HG02870 (cell line): ENCODE measurements around the gene SMIM36.
"Not testable (repeated sequence)": the region's sequence is repeated elsewhere in the genome, so short reads cannot be mapped to it uniquely, and the experiment has no call there.

Experiments
- ATAC-seq: cut with Tn5 transposase; IDR thresholded peaks from one replicate; pipeline ENCODE4 v1.9.1; 2021; ENCODE audit warnings: mild to moderate bottlenecking, moderate library complexity; ENCODE audit not compliant: unreplicated experiment

The SMIM36 gene

GRCh38 chr17:55417411-55418268 is 93.6 kb downstream of the SMIM36 start:
- ATAC-seq = no peak

GRCh38 chr17:55416470-55417052 is 94.7 kb downstream of the SMIM36 start:
- ATAC-seq = no peak

GRCh38 chr17:55416000-55416399 is 95.3 kb downstream of the SMIM36 start:
- ATAC-seq = no peak

- ATAC-seq = no peak
Observed at GRCh38 chr17:55414983-55415382, 96.3 kb downstream of the SMIM36 start.

- ATAC-seq = no peak
Observed at GRCh38 chr17:55413825-55414489, 97.3 kb downstream of the SMIM36 start.

- ATAC-seq = no peak
Observed at GRCh38 chr17:55411463-55411855, 99.8 kb downstream of the SMIM36 start.

GRCh38 chr17:55410722-55411462 is 100.4 kb downstream of the SMIM36 start:
- no peak for ATAC-seq

- ATAC-seq = no peak
Observed at GRCh38 chr17:55409030-55409800, 102.0 kb downstream of the SMIM36 start.

- no peak for ATAC-seq
Observed at GRCh38 chr17:55407641-55408566, 103.3 kb downstream of the SMIM36 start.

GRCh38 chr17:55405600-55405999 is 105.7 kb downstream of the SMIM36 start:
- no peak for ATAC-seq

GRCh38 chr17:55404197-55404596 is 107.1 kb downstream of the SMIM36 start:
- not testable (repeated sequence) for ATAC-seq

- no peak for ATAC-seq
Observed at GRCh38 chr17:55402374-55402773, 108.9 kb downstream of the SMIM36 start.
